A673 (cell line): ENCODE results near the gene GNAQ.

Source experiments
- EZH2 ChIP-seq: fragments of 200-600 bp; sonication (generic); IDR thresholded peaks from 2 replicates; pipeline ENCODE4 v1.6.1; 2017; ENCODE audit warnings: borderline replicate concordance, low read depth, mild to moderate bottlenecking, mixed read lengths, antibody characterized with exemption, low read length; ENCODE audit not compliant: poor library complexity, severe bottlenecking
- TF ChIP-seq, protein P1 (sequence below): fragments of 300-800, 200-600 bp; sonication (generic); conservative IDR thresholded peaks from 2 replicates; pipeline ENCODE4 v1.5.1; 2017; ENCODE audit warnings: low read depth, mild to moderate bottlenecking, antibody characterized with exemption, low read length, moderate library complexity, mixed read lengths

DNA sequence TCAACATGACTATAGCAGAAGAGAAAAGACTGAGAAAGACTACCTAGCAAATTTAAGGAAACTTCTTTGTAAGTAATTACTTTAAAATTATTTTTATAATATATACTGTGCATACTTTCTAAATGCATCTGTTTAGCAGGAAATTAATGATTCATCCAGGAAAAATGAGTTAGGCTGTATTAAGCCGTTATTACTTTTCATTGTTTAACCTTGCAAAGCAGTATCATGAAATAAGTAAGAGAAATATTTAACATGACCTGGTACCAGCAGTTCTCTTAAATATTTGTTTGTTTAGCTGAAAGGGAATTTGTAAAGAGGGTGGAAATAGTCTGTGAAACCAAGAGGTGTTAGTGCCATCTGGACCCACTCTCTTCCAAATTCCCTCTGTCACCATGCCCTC, 175.0 kb downstream of the GNAQ start:
- TF ChIP-seq, protein P1, sequence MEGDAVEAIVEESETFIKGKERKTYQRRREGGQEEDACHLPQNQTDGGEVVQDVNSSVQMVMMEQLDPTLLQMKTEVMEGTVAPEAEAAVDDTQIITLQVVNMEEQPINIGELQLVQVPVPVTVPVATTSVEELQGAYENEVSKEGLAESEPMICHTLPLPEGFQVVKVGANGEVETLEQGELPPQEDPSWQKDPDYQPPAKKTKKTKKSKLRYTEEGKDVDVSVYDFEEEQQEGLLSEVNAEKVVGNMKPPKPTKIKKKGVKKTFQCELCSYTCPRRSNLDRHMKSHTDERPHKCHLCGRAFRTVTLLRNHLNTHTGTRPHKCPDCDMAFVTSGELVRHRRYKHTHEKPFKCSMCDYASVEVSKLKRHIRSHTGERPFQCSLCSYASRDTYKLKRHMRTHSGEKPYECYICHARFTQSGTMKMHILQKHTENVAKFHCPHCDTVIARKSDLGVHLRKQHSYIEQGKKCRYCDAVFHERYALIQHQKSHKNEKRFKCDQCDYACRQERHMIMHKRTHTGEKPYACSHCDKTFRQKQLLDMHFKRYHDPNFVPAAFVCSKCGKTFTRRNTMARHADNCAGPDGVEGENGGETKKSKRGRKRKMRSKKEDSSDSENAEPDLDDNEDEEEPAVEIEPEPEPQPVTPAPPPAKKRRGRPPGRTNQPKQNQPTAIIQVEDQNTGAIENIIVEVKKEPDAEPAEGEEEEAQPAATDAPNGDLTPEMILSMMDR = no peak
- TF ChIP-seq EZH2 = no peak
